Right atrium auricular region (tissue), 2 donors: ENCODE measurements around the gene CASP8. TPM values are rescaled to one million over a fixed set of nuclear protein-coding genes. Genes with fewer than 3 reads are reported as not detected.

Experiments used
- DNase-seq: peaks from one replicate; pipeline ENCODE4 v3.0.0-alpha.2; 2019; ENCODE audit warnings: low spot score
- H3K27ac ChIP-seq, 2 donors: fragments of 200-600 bp; sonication (generic); 1 replicate in 1 of 2; 2 replicates in 1 of 2; pipeline ENCODE4 v1.5.1; 2016 to 2019
- H3K27me3 ChIP-seq, 2 donors: fragments of 200-600 bp; sonication (generic); one replicate each; pipeline versions ENCODE4 v1.5.1 to v1.6.0; 2017 to 2019
- H3K36me3 ChIP-seq: fragments of 200-600 bp; sonication (generic); one replicate; pipeline ENCODE4 v1.5.1; 2016
- H3K4me1 ChIP-seq, 2 donors: fragments of 200-600 bp; sonication (generic); one replicate each; pipeline versions ENCODE4 v1.5.1 to v1.6.0; 2017 to 2019
- H3K4me3 ChIP-seq, 2 donors: fragments of 200-600 bp; sonication (generic); 1 replicate in 1 of 2; 2 replicates in 1 of 2; pipeline ENCODE4 v1.5.1; 2017 to 2019; ENCODE audit warnings: mild to moderate bottlenecking in 1 of 2, moderate library complexity in 1 of 2
- H3K9me3 ChIP-seq, 2 donors: fragments of 200-600 bp; sonication (generic); one replicate each; pipeline ENCODE4 v1.5.1; 2019
- CTCF ChIP-seq, 2 donors: fragments of 200-600 bp; sonication (generic); IDR thresholded peaks; one replicate each; pipeline ENCODE4 v1.5.1; 2019; ENCODE audit warnings: antibody characterized with exemption in 2 of 2
- total RNA-seq, 2 donors: library from RNA; depleted of rRNA; stranded (reverse); fragments of >200 nt; gene quantifications; one replicate each; pipeline ENCODE4 v1.1.0, GENCODE V29; 2016

Gene CASP8
- total RNA-seq, 2 donors from 2014 or later = 3.5 to 5.1 TPM

GRCh38 chr2:201220102-201220570, 40.2 kb upstream of the CASP8 start:
- Histone ChIP-seq H3K36me3 (no peaks in the 10 kb centered on the region), H3K4me1 (peaks cover 0 to 22% of the 10 kb centered on the region in 2 donors), H3K4me3 (no peak overlapping the region), H3K9me3 (no peaks in the 10 kb centered on the region), H3K27ac (no peak overlapping the region), H3K27me3 (no peaks in the 10 kb centered on the region)
- DNase-seq = no peak
- TF ChIP-seq CTCF (IDR thresholded peaks at IDR 0.05) = no peak

- DNase-seq = no peak
- H3K9me3 ChIP-seq = no peaks in the 10 kb centered on the region
- H3K36me3 ChIP-seq = no peaks in the 10 kb centered on the region
- no peak for TF ChIP-seq CTCF (IDR thresholded peaks at IDR 0.05)
- H3K4me1 ChIP-seq = peaks cover 0 to 22% of the 10 kb centered on the region in 2 donors
- no peak overlapping the region for H3K27ac ChIP-seq
- no peak overlapping the region for H3K4me3 ChIP-seq
- H3K27me3 ChIP-seq = no peaks in the 10 kb centered on the region
Measured at GRCh38 chr2:201223089-201224073, 37.0 kb upstream of the CASP8 start.

GRCh38 chr2:201228271-201228911, 31.9 kb upstream of the CASP8 start:
- Histone ChIP-seq H3K27me3 (no peaks in the 10 kb centered on the region), H3K36me3 (no peaks in the 10 kb centered on the region), H3K27ac (peak overlapping the region in 1 of 2 donors; percentile 31), H3K4me3 (no peak overlapping the region), H3K9me3 (no peaks in the 10 kb centered on the region), H3K4me1 (no peaks in the 10 kb centered on the region)
- no peak for DNase-seq
- TF ChIP-seq CTCF (IDR thresholded peaks at IDR 0.05) = no peak

- Histone ChIP-seq H3K27me3 (no peaks in the 10 kb centered on the region), H3K4me3 (no peak overlapping the region), H3K9me3 (no peaks in the 10 kb centered on the region), H3K4me1 (no peaks in the 10 kb centered on the region), H3K36me3 (no peaks in the 10 kb centered on the region), H3K27ac (peak overlapping the region in 1 of 2 donors; percentile 31)
- no peak for DNase-seq
- no peak for TF ChIP-seq CTCF (IDR thresholded peaks at IDR 0.05)
Measured at GRCh38 chr2:201228912-201229290, 31.4 kb upstream of the CASP8 start.

- no peaks in the 10 kb centered on the region for H3K9me3 ChIP-seq
- no peak overlapping the region for H3K4me3 ChIP-seq
- H3K36me3 ChIP-seq = no peaks in the 10 kb centered on the region
- no peak overlapping the region for H3K27ac ChIP-seq
- peaks cover 0 to 11% of the 10 kb centered on the region in 2 donors for H3K4me1 ChIP-seq
- peak; percentile 92 for DNase-seq
- peak; percentile 66 to 93 for TF ChIP-seq CTCF (IDR thresholded peaks at IDR 0.05)
- no peaks in the 10 kb centered on the region for H3K27me3 ChIP-seq
Measured at GRCh38 chr2:201231781-201232466, 28.4 kb upstream of the CASP8 start.
